D341Med (cell line): ENCODE data around the gene GNG7.
"Not testable (repeated sequence)": the region's sequence is repeated elsewhere in the genome, so short reads cannot be mapped to it uniquely, and the experiment has no call there.

Experiments used
- DNase-seq: peaks from one replicate; pipeline ENCODE4 v3.0.0; 2012; ENCODE audit warnings: low spot score

GNG7 gene

GRCh38 chr19:2726904-2727639, 24.6 kb upstream of the GNG7 start:
- peak; percentile 30 for DNase-seq

- no peak for DNase-seq
Measured at GRCh38 chr19:2726160-2726855, 23.8 kb upstream of the GNG7 start.

- no peak for DNase-seq
Measured at GRCh38 chr19:2724148-2724557, 21.7 kb upstream of the GNG7 start.

GRCh38 chr19:2723747-2724146, 21.3 kb upstream of the GNG7 start:
- DNase-seq: no peak

- DNase-seq: no peak
Measured at GRCh38 chr19:2723345-2723715, 20.8 kb upstream of the GNG7 start.

- DNase-seq: no peak
Measured at GRCh38 chr19:2722541-2723344, 20.2 kb upstream of the GNG7 start.

GRCh38 chr19:2721570-2722540, 19.4 kb upstream of the GNG7 start:
- DNase-seq: peak; percentile 59

GRCh38 chr19:2720777-2721569, 18.5 kb upstream of the GNG7 start, which contains the start of gene DIRAS1:
DIRAS1 (minus strand) TSS chr19:2721372; CDS start chr19:2717806, 3,566 bp downstream.
- peak; percentile 91 for DNase-seq

GRCh38 chr19:2719920-2720776, 17.7 kb upstream of the GNG7 start:
- DNase-seq: peak; percentile 69

GRCh38 chr19:2719232-2719735, 16.8 kb upstream of the GNG7 start:
- DNase-seq: no peak

- peak; percentile 38 for DNase-seq
Measured at GRCh38 chr19:2717638-2718541, 15.4 kb upstream of the GNG7 start.

GRCh38 chr19:2716722-2717637, 14.5 kb upstream of the GNG7 start:
- DNase-seq: peak; percentile 27

GRCh38 chr19:2716275-2716650, 13.8 kb upstream of the GNG7 start:
- DNase-seq: peak; percentile 30

GRCh38 chr19:2715470-2716274, 13.2 kb upstream of the GNG7 start:
- DNase-seq: no peak

GRCh38 chr19:2714531-2715269, 12.2 kb upstream of the GNG7 start:
- DNase-seq: no peak

- not testable (repeated sequence) for DNase-seq
Measured at GRCh38 chr19:2714102-2714501, 11.6 kb upstream of the GNG7 start.
